ENCODE measurements around the gene RAB36. TPM values are rescaled to one million over a fixed set of nuclear protein-coding genes. Genes with fewer than 3 reads are reported as not detected.

Gene RAB36
- total RNA-seq, 3 donors from 2014 or later, result 1.3 to 4.8 (median 2.9) TPM

GRCh38 chr22:23200898-23201297 lies 55.6 kb downstream of the RAB36 start:
- H3K27me3 ChIP-seq, result no peaks in the 10 kb centered on the region
- DNase-seq (ENCODE audit: low spot score in 2 of 2), result no peak
- intact Hi-C loops (cut with DNase I; ENCODE audit: low total_unique reads), result no loop called here
- H3K4me1 ChIP-seq, result peaks cover 0 to 16% of the 10 kb centered on the region in 2 donors
- H3K4me3 ChIP-seq, result no peak overlapping the region
- H3K9me3 ChIP-seq, result no peaks in the 10 kb centered on the region
- no peaks in the 10 kb centered on the region for H3K36me3 ChIP-seq
- TF ChIP-seq POLR2AphosphoS5 (IDR thresholded peaks at IDR 0.05) (no peak), POLR2A (IDR thresholded peaks at IDR 0.05) (no peak)
- TF ChIP-seq, protein P1, sequence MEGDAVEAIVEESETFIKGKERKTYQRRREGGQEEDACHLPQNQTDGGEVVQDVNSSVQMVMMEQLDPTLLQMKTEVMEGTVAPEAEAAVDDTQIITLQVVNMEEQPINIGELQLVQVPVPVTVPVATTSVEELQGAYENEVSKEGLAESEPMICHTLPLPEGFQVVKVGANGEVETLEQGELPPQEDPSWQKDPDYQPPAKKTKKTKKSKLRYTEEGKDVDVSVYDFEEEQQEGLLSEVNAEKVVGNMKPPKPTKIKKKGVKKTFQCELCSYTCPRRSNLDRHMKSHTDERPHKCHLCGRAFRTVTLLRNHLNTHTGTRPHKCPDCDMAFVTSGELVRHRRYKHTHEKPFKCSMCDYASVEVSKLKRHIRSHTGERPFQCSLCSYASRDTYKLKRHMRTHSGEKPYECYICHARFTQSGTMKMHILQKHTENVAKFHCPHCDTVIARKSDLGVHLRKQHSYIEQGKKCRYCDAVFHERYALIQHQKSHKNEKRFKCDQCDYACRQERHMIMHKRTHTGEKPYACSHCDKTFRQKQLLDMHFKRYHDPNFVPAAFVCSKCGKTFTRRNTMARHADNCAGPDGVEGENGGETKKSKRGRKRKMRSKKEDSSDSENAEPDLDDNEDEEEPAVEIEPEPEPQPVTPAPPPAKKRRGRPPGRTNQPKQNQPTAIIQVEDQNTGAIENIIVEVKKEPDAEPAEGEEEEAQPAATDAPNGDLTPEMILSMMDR (IDR thresholded peaks at IDR 0.05), result no peak
- peak overlapping the region in 1 of 2 donors; percentile 3 for H3K27ac ChIP-seq

DNA sequence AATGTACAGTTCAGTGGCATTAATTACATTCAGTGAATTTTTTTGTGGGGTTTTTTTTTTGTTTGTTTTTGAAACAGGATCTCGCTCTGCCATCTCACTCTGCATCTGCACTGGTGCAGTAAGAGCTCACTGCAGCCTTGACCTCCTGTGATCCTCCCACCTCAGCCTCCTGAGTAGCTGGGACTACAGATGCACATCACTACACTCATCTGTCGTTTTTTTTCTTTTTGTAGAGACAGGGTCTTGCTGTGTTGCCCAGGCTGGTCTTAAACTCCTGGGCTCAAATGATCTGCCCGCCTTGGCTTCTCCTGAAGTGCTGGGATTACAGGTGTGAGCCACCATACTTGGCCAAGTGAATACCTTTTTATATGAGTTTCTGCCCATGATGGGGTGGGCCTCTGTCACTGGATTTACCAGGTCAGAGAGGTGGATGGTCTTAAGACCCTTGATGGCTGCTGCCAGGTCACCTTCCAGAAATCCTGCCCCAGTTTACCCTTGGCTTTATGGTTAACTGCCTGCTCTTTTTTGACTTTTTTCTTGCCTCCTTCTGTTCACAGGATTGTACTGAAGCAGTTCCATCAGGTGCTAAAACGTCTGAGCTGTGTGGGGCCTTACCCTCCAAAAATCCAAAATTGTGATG lies 57.7 kb downstream of the RAB36 start:
- H3K27ac ChIP-seq, result peak overlapping the region; percentile 48 to 81
- H3K9me3 ChIP-seq, result no peaks in the 10 kb centered on the region
- H3K27me3 ChIP-seq, result no peaks in the 10 kb centered on the region
- H3K4me1 ChIP-seq, result peaks cover 0 to 16% of the 10 kb centered on the region in 2 donors
- no peaks in the 10 kb centered on the region for H3K36me3 ChIP-seq
- TF ChIP-seq, protein P1 (IDR thresholded peaks at IDR 0.05), result no peak
- no peak for TF ChIP-seq POLR2AphosphoS5 (IDR thresholded peaks at IDR 0.05)
- no peak for TF ChIP-seq POLR2A (IDR thresholded peaks at IDR 0.05)
- H3K4me3 ChIP-seq, result no peak overlapping the region
- intact Hi-C loops (cut with DNase I; ENCODE audit: low total_unique reads), result no loop called here
- no peak for DNase-seq (ENCODE audit: low spot score in 2 of 2)

GRCh38 chr22:23203452-23204124 lies 58.3 kb downstream of the RAB36 start:
- Histone ChIP-seq H3K9me3 (no peaks in the 10 kb centered on the region), H3K4me1 (peaks cover 0 to 16% of the 10 kb centered on the region in 2 donors), H3K27ac (peak overlapping the region; percentile 48 to 81), H3K27me3 (no peaks in the 10 kb centered on the region), H3K36me3 (no peaks in the 10 kb centered on the region), H3K4me3 (no peak overlapping the region)
- no peak for DNase-seq (ENCODE audit: low spot score in 2 of 2)
- intact Hi-C loops (cut with DNase I; ENCODE audit: low total_unique reads), result no loop called here
- TF ChIP-seq, protein P1 (IDR thresholded peaks at IDR 0.05), result no peak
- TF ChIP-seq POLR2A (IDR thresholded peaks at IDR 0.05), result no peak
- TF ChIP-seq POLR2AphosphoS5 (IDR thresholded peaks at IDR 0.05), result no peak

GRCh38 chr22:23204125-23204488 lies 58.8 kb downstream of the RAB36 start:
- Histone ChIP-seq H3K9me3 (no peaks in the 10 kb centered on the region), H3K4me3 (no peak overlapping the region), H3K4me1 (peaks cover 0 to 16% of the 10 kb centered on the region in 2 donors), H3K27me3 (no peaks in the 10 kb centered on the region), H3K27ac (peak overlapping the region; percentile 48 to 81), H3K36me3 (no peaks in the 10 kb centered on the region)
- intact Hi-C loops (cut with DNase I; ENCODE audit: low total_unique reads), result no loop called here
- no peak for DNase-seq (ENCODE audit: low spot score in 2 of 2)
- no peak for TF ChIP-seq POLR2AphosphoS5 (IDR thresholded peaks at IDR 0.05)
- TF ChIP-seq, protein P1 (IDR thresholded peaks at IDR 0.05), result no peak
- no peak for TF ChIP-seq POLR2A (IDR thresholded peaks at IDR 0.05)

DNA sequence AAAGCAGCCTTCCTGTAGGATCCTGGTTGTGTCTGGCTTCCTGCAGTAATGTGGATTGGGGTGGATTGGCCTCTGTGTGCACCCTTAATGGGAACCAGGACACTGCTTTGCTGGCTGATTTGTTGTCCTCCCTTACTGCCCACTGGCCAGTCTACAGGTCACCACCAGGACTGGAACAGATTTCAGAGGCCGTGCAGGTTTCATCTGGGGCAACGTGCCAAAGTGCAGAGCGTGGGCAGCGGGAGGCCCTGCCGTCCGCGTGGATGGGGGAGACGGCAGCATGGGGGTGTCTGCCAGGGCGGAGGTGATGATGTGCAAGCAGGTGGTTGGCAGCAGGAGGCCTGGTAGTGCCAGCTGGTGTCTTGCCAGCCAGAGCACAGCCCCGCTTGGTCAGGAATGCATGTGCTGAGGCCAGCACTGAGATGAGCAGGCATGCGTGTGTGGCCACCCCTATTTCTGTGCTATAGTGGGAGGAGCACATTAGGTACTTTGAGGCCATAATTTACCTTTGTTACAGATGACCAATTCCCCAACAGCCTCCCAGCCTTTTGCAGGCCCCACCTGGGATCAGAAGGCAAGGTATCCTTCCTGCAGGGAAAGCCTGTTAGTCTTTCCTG lies 59.4 kb downstream of the RAB36 start:
- H3K27me3 ChIP-seq, result no peaks in the 10 kb centered on the region
- no peak overlapping the region for H3K4me3 ChIP-seq
- TF ChIP-seq POLR2A (IDR thresholded peaks at IDR 0.05) (no peak), POLR2AphosphoS5 (IDR thresholded peaks at IDR 0.05) (no peak)
- TF ChIP-seq, protein P1 (IDR thresholded peaks at IDR 0.05), result no peak
- H3K27ac ChIP-seq, result peak overlapping the region; percentile 65 to 67
- intact Hi-C loops (cut with DNase I; ENCODE audit: low total_unique reads), result no loop called here
- DNase-seq (ENCODE audit: low spot score in 2 of 2), result peak in 1 of 2 donors; percentile 60
- peaks cover 0 to 16% of the 10 kb centered on the region in 2 donors for H3K4me1 ChIP-seq
- H3K9me3 ChIP-seq, result no peaks in the 10 kb centered on the region
- H3K36me3 ChIP-seq, result no peaks in the 10 kb centered on the region
